Pancreas (tissue), 10 donors: ENCODE data around the gene UTP3. TPM values are rescaled to one million over a fixed set of nuclear protein-coding genes. Genes with fewer than 3 reads are reported as not detected.
A peak's percentile ranks its signal among the peaks of the same experiment; 100 is the strongest.

Source experiments
- ATAC-seq, 4 donors: fragments of 200-7000 bp; cut with Tn5 transposase; one replicate each; pipeline versions ENCODE4 v1.8.0 to v1.9.1; 2020; ENCODE audit warnings: mild to moderate bottlenecking in 4 of 4, moderate library complexity in 4 of 4
- DNase-seq, 6 donors: peaks; one replicate each; pipeline ENCODE4 v3.0.0-alpha.2; 2020
- FAIRE-seq: peaks from 2 replicates; lab custom pipeline; 2012; peaks lifted over from hg19 to GRCh38; lab: Jason Lieb, UNC
- H3K27ac ChIP-seq, 4 donors: fragments of 200-600 bp; sonication (generic); 1 replicate in 3 of 4; 2 replicates in 1 of 4; pipeline versions ENCODE4 v1.5.0 to v1.8.0; 2020
- H3K27me3 ChIP-seq, 4 donors: fragments of 200-600 bp; one replicate each; pipeline ENCODE4 v1.8.0; 2021
- H3K36me3 ChIP-seq, 3 donors: fragments of 200-600 bp; sonication (generic) in 1 of 3; one replicate each; pipeline versions ENCODE4 v1.5.0 to v1.8.0; 2020 to 2021
- H3K4me1 ChIP-seq, 3 donors: fragments of 200-600 bp; one replicate each; pipeline ENCODE4 v1.8.0; 2021
- H3K4me3 ChIP-seq, 4 donors: fragments of 200-600 bp; sonication (generic) in 2 of 4; one replicate each; pipeline versions ENCODE4 v1.5.0 to v1.8.0; 2020 to 2021
- H3K9me3 ChIP-seq, 4 donors: fragments of 200-600 bp; one replicate each; pipeline ENCODE4 v1.8.0; 2021
- CTCF ChIP-seq, 4 donors: fragments of 200-600 bp; sonication (generic) in 3 of 4; IDR thresholded peaks; one replicate each; pipeline versions ENCODE4 v1.5.0 to v1.8.0; 2021; ENCODE audit warnings: antibody characterized with exemption in 4 of 4
- WGBS, 2 donors: extraction: QIAGEN DNeasy Blood & Tissue Kit; methylation state at CpG; one replicate each; pipeline ENCODE4 v1.1.7; 2013; 5-methylcytosine and 5-hydroxymethylcytosine counted together
- intact Hi-C, 3 donors: fragments of 100-400 bp; cut with DNase I; formaldehyde crosslinking; loops; one replicate each; pipeline versions ENCODE4 v1.11.1 to v1.14.2; 2022
- polyA plus RNA-seq, 2 donors: library from polyadenylated mRNA; stranded (reverse); fragments of 200-250 nt; gene quantifications; one replicate each; pipeline ENCODE4 v1.2.3, GENCODE V29; 2013
- total RNA-seq, 6 donors: library from RNA; stranded (reverse); fragmentation: NEBNext Ultra II Directional in 4 of 6; extraction: Animal tissue kit (Norgen Biotek cat#: 25700) in 4 of 6; gene quantifications; one replicate each; pipeline versions ENCODE4 v1.2.1 to v1.2.4, GENCODE V29; 2021 to 2023
- donor health status: healthy with polysubstance abuse.
- donor health status: DM: no; HTN: no; CAD: no; lungs with moderate emphysema.
- donor health status: DM: no; HTN: no; CAD: no.
- donor health status: control.
- donor health status: control.
- donor health status: Bipolar disorder and iron deficiency.
- donor health status: DM: yes; HTN: yes; CAD: no.
- donor health status: DM: no; HTN: no; CAD: no.
- donor health status: DM: no; HTN: no; CAD: no.
- donor health status: DM: yes; HTN: yes; CAD: no.

The UTP3 gene
- total and polyA plus RNA-seq, 8 donors = 6.5 to 15.4 (median 10.5) TPM

- ATAC-seq (peak in 3 of 4 donors; percentile 53 to 71 (median 63)), DNase-seq (no peak)
- H3K4me1 ChIP-seq = peaks cover 0 to 21% (median 7%) of the 10 kb centered on the region in 3 donors
Observed at GRCh38 chr4:70739496-70740337, 51.4 kb downstream of the UTP3 start.

More at GRCh38 chr4:70739496-70740337, 51.4 kb downstream of the UTP3 start:
- Histone ChIP-seq H3K27me3 (no peaks in the 10 kb centered on the region), H3K4me3 (no peak overlapping the region), H3K9me3 (no peaks in the 10 kb centered on the region), H3K27ac (no peak overlapping the region), H3K36me3 (no peaks in the 10 kb centered on the region)
- no peak for TF ChIP-seq CTCF (IDR thresholded peaks at IDR 0.05)
- intact Hi-C loops = no loop called here
- FAIRE-seq = no peak
- 83 to 85% methylated on average over 4 to 6 of the region's 6 CpGs for WGBS, 2 donors

Other genes starting within 250 kb of the UTP3 start
- gene MUC7, start 216.3 kb upstream of the UTP3 start, total RNA-seq = not detected
- under 1 TPM in 1 of 2 donors, not detected in 1; 0.02 TPM for gene MUC7, start 216.3 kb upstream of the UTP3 start, polyA plus RNA-seq
- gene AMTN, start 170.0 kb upstream of the UTP3 start, total RNA-seq = under 1 TPM in 1 of 6 donors, not detected in 5; 0.53 TPM
- gene AMTN, start 170.0 kb upstream of the UTP3 start, polyA plus RNA-seq = not detected
- gene AMBN, start 96.3 kb upstream of the UTP3 start, total RNA-seq = not detected
- under 1 TPM in 1 of 2 donors, not detected in 1; 0.05 TPM for gene AMBN, start 96.3 kb upstream of the UTP3 start, polyA plus RNA-seq
- gene ENAM, start 59.8 kb upstream of the UTP3 start, total RNA-seq = 1 to 10 TPM in 4 of 6 donors, under 1 TPM in 2; 0.66 to 1.9 (median 1.3) TPM
- gene ENAM, start 59.8 kb upstream of the UTP3 start, polyA plus RNA-seq = 1 to 10 TPM in 1 of 2 donors, under 1 TPM in 1; 0.57 to 3.2 TPM
- 100 to 1,000 TPM in 1 of 6 donors, 10 to 100 TPM in 1, 1 to 10 TPM in 3, under 1 TPM in 1; 0.42 to 122 (median 5.9) TPM for gene JCHAIN, start 22.0 kb upstream of the UTP3 start, total RNA-seq
- gene JCHAIN, start 22.0 kb upstream of the UTP3 start, polyA plus RNA-seq = 1 to 10 TPM in 1 of 2 donors, under 1 TPM in 1; 0.38 to 2.0 TPM
- gene RUFY3, start 33.4 kb downstream of the UTP3 start, total RNA-seq = 10 to 100 TPM; 18.3 to 42.1 (median 19.8) TPM
- gene RUFY3, start 33.4 kb downstream of the UTP3 start, polyA plus RNA-seq = 10 to 100 TPM; 23.2 to 31.8 TPM
- gene GRSF1, start 151.4 kb downstream of the UTP3 start, total RNA-seq = 10 to 100 TPM; 25.1 to 41.4 (median 34.0) TPM
- gene GRSF1, start 151.4 kb downstream of the UTP3 start, polyA plus RNA-seq = 10 to 100 TPM; 15.5 to 41.8 TPM
- gene MOB1B, start 213.8 kb downstream of the UTP3 start, total RNA-seq = 10 to 100 TPM in 3 of 6 donors, 1 to 10 TPM in 3; 5.9 to 15.6 (median 9.4) TPM
- 10 to 100 TPM in 1 of 2 donors, 1 to 10 TPM in 1; 3.6 to 15.3 TPM for gene MOB1B, start 213.8 kb downstream of the UTP3 start, polyA plus RNA-seq